BE2C (cell line): Measurements from ENCODE around the gene FBXL7.

Source experiments
- DNase-seq: peaks from one replicate; pipeline ENCODE4 v3.0.0-alpha.2; 2020
- H3K27me3 ChIP-seq: fragments of 250-450 bp; sonication (Bioruptor Pico); 2 replicates; pipeline ENCODE4 v1.5.1; 2020; ENCODE audit warnings: mild to moderate bottlenecking
- H3K36me3 ChIP-seq: fragments of 250-450 bp; sonication (Bioruptor Pico); 2 replicates; pipeline ENCODE4 v1.5.1; 2020; ENCODE audit warnings: mild to moderate bottlenecking
- H3K4me1 ChIP-seq: fragments of 250-450 bp; sonication (Bioruptor Pico); 2 replicates; pipeline ENCODE4 v1.5.1; 2020
- H3K4me3 ChIP-seq: 2 replicates; pipeline ENCODE4 v1.5.1; 2011; ENCODE audit warnings: low read depth, low read length
- H3K9me3 ChIP-seq: fragments of 250-450 bp; sonication (Bioruptor Pico); 2 replicates; pipeline ENCODE4 v1.5.1; 2020
- CTCF ChIP-seq: IDR thresholded peaks from 2 replicates; pipeline ENCODE4 v1.5.1; 2012; ENCODE audit warnings: mild to moderate bottlenecking, low read depth, low read length

The FBXL7 gene

DNA sequence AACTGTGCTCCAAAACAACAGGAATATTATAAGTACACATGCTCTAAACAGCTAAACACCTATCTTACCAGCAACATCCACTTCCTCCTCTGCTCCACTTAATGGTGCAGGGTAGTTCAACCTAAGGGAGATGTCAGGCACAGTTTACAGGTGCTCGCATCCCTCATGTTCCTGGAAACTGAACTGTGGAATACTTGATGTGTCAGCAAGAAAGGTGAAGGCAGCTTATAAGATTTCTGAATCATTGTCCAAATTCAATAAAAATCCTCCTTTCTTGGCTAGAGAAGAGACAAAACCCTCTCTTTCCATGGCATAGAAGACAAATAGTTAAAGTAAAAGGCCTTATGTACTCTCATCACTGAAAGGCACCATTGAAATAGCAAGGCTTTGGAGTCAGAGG, 272.2 kb downstream of the FBXL7 start:
- Histone ChIP-seq H3K4me3 (no peak overlapping the region), H3K9me3 (no peaks in the 10 kb centered on the region), H3K36me3 (no peaks in the 10 kb centered on the region), H3K27me3 (no peaks in the 10 kb centered on the region), H3K4me1 (peaks cover 6% of the 10 kb centered on the region; the same call in 1 of the 2 replicates)
- no peak for DNase-seq
- no peak for TF ChIP-seq CTCF

DNA sequence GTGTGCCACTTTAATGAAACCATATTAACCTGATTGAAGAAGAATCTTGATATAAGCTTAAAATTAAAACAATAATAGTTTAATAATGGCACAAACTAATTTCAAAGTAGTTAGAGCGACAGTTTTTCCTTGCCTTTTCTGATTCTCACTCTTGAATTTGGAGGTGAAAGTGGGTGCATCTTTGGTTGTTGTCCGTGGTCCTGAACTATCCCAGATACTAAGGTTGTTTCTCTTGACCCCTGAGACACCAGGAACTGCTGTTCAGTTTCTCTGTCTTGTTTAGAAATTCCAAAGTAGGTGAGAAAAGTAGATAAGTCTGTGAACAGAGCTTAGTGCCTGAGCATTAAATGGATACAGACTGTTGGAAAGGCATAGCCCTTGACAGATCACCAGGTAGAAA, 274.7 kb downstream of the FBXL7 start:
- Histone ChIP-seq H3K4me1 (no peaks in the 10 kb centered on the region), H3K27me3 (no peaks in the 10 kb centered on the region), H3K9me3 (no peaks in the 10 kb centered on the region), H3K36me3 (no peaks in the 10 kb centered on the region), H3K4me3 (no peak overlapping the region)
- no peak for TF ChIP-seq CTCF
- no peak for DNase-seq

- no peak for TF ChIP-seq CTCF
- DNase-seq: no peak
- H3K4me1 ChIP-seq: no peaks in the 10 kb centered on the region
- no peaks in the 10 kb centered on the region for H3K36me3 ChIP-seq
- H3K9me3 ChIP-seq: no peaks in the 10 kb centered on the region
- no peak overlapping the region for H3K4me3 ChIP-seq
- H3K27me3 ChIP-seq: no peaks in the 10 kb centered on the region
These were observed 276.4 kb downstream of the FBXL7 start for GRCh38 chr5:15776346-15776745.

- H3K27me3 ChIP-seq: no peaks in the 10 kb centered on the region
- DNase-seq: no peak
These were observed 283.8 kb downstream of the FBXL7 start for GRCh38 chr5:15783734-15784133.

DNA sequence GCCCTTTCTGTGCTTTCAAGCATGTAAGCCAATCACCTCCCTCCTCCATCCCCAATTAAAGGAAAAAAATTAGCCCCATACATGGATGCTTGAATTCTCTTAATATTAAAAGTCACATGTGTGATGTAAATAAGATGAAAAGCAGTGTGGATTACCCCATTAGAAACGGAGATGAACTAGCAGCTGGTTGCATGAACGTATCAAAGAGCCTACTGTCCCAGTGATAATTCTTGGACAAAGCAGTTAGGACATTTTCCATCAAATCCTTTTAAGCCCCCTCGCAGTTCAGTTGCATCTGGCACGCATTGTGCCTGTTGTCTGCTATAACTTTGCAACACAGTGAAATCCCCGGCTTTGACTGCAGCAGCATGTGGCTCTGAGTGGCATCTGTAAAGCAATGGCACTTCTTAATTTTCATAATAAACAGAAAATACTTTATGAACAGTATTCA, 285.6 kb downstream of the FBXL7 start:
- Histone ChIP-seq H3K9me3 (no peaks in the 10 kb centered on the region), H3K36me3 (no peaks in the 10 kb centered on the region), H3K4me3 (no peak overlapping the region), H3K27me3 (no peaks in the 10 kb centered on the region), H3K4me1 (no peaks in the 10 kb centered on the region; the same call in 1 of the 2 replicates)
- TF ChIP-seq CTCF: no peak
- no peak for DNase-seq

More at GRCh38 chr5:15783734-15784133, 283.8 kb downstream of the FBXL7 start:
- TF ChIP-seq CTCF: no peak
- no peaks in the 10 kb centered on the region for H3K9me3 ChIP-seq
- H3K4me1 ChIP-seq: no peaks in the 10 kb centered on the region; the same call in 1 of the 2 replicates
- no peaks in the 10 kb centered on the region for H3K36me3 ChIP-seq
- H3K4me3 ChIP-seq: no peak overlapping the region

- DNase-seq: no peak
- no peak overlapping the region for H3K4me3 ChIP-seq
- no peaks in the 10 kb centered on the region for H3K36me3 ChIP-seq
- H3K27me3 ChIP-seq: no peaks in the 10 kb centered on the region
- H3K9me3 ChIP-seq: no peaks in the 10 kb centered on the region
- no peak for TF ChIP-seq CTCF
- H3K4me1 ChIP-seq: no peaks in the 10 kb centered on the region; the same call in 1 of the 2 replicates
These were observed 286.3 kb downstream of the FBXL7 start for GRCh38 chr5:15786326-15786725.
